SU-DHL-6 (cell line): Measurements from ENCODE around the gene OR1N1.

ENCODE experiments used
- CTCF ChIP-seq: fragments of 200-600 bp; sonication (generic); IDR thresholded peaks from one replicate; pipeline ENCODE4 v1.5.1; 2017; ENCODE audit warnings: antibody characterized with exemption, mild to moderate bottlenecking, low read length, moderate library complexity; ENCODE audit not compliant: insufficient read depth, poor library complexity, severe bottlenecking
- EZH2phosphoT487 ChIP-seq: fragments of 200-600 bp; sonication (generic), shearing (Covaris generic); conservative IDR thresholded peaks from 2 replicates; pipeline ENCODE4 v1.6.1; 2018; ENCODE audit warnings: mild to moderate bottlenecking, antibody characterized with exemption, low read length, moderate library complexity, mixed read lengths

- TF ChIP-seq CTCF, result no peak
- no peak for TF ChIP-seq EZH2phosphoT487
Observed at GRCh38 chr9:122527193-122527592, at the start of gene OR1N1.
